A204.1 (cell line): ENCODE measurements around the gene ARHGEF4.
"Not testable (repeated sequence)": the region's sequence is repeated elsewhere in the genome, so short reads cannot be mapped to it uniquely, and the experiment has no call there.

Experiments
- FAIRE-seq: peaks from 2 replicates; lab custom pipeline; 2012; peaks lifted over from hg19 to GRCh38; lab: Jason Lieb, UNC

The ARHGEF4 gene

DNA sequence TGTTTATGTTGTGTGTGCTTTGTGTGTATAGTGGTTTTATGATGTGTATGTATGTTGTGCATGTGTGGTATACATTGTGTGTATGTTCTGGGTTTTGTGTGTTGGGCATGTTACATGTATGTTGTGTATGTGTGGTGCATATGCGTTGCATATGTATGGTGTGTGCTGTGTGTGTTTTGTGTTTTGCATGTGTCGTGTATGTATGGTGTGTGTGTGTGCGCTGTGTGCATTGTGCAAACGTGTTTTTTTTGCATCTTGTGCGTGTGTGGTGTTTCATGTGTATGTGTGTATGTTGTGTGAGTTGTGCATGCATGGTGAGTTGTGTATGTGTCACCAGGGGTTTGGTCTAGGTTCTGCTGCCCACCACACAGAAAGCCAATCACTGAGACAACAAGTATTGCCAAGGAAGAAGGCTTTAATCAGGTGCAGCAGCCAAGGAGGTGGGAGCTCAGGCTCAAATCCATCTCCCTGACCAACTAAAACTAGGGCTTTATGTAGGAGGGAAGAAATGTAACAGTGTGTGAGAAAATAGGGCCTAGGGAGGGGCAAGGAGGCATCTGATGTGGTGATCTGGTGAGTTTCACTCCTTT is 140.8 kb downstream of the ARHGEF4 start:
- no peak for FAIRE-seq

GRCh38 chr2:130981667-130982066 is 145.0 kb downstream of the ARHGEF4 start:
- no peak for FAIRE-seq

DNA sequence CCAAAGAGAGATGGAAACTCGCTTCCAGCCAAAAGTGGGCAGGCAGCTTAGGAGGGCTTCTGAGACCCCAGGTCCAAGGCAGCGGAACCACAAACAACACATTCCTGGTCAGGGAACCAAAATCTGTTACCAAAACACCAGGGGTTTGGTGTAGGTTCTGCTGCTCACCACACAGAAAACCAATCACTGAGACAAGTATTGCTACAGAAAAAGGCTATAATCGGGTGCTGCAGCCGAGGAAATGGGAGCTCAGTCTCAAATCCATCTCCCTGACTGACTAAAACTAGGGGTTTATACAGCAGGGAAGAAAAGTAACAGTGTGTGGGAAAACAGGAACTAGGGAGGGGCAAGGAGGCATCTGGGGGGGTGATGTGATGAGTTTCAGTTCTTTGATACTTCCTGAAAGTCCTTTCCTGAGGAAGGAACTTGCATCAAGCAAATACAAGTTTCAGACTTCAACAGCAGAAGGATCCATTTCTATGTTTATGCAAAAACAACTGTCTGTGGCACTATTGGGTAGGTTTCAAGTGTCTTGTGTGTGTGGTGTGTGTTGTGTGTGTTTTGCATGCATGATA is 148.6 kb downstream of the ARHGEF4 start:
- no peak for FAIRE-seq

DNA sequence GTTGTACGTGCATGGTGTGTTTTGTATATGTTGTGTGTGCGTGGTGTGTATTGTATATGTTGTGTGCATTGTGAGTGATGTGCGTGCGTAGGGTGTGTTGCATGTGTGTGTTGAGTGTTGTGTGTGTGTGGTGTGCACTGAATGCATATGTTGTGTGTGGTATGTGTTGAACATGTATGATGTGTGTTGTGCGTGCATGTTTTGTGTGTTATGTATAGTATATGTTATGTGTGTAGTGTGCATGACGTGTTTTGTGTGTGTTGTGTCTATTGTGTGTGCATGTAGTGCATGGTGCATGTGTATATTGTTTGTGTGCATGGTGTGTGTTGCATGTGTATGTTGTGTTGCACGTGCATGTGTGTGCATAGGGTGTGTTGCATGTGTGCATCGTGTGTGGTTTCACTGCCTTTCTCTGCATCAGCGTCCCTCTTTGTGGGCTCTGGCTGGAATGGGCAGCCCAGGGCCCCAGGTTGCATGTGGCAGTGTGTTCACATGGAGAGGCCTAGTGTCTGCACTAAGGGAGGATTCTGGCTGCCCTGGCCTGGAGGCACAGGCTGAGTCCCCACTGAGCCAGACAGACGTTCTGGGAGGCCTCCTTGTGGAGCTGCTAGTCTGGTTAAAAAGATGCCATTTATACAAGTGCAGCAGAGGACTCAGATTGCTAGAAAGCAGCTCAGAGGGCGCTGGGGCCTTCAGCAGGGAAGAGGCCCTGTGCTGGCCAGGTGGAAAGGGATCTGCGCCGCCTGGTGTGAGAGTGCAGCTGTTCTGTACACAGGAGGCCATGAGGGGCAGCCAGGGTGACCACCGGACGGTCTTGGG is 149.3 kb downstream of the ARHGEF4 start:
- no peak for FAIRE-seq

DNA sequence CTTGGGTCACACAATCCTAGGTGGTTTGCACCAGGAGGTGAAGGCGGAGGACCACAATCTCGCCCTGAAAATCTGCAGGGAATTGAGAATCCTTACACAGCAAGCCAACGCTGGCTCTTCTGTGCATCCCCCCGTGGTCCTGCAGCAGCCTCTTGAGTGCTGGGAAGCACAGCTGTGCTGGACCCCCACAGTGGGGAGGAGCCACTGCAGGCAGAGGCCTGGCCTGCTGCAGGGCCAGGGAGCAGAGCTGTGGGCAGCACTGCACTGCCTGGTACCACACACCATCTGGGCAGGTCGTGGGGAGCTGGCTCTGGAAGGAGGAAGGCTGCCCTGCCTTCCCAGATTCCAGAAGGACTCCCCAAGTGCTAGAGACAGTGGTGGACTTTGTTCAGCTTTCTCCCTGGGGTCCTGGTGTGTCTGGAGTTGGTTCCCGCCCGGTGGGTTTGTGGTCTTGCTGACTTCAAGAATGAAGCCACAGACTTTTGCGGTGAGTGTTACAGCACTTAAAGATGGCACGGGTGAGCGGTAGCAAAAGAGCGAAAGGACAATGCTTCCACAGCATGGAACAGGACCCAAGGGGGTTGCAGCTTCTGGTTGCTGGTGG is 150.3 kb downstream of the ARHGEF4 start:
- no peak for FAIRE-seq

DNA sequence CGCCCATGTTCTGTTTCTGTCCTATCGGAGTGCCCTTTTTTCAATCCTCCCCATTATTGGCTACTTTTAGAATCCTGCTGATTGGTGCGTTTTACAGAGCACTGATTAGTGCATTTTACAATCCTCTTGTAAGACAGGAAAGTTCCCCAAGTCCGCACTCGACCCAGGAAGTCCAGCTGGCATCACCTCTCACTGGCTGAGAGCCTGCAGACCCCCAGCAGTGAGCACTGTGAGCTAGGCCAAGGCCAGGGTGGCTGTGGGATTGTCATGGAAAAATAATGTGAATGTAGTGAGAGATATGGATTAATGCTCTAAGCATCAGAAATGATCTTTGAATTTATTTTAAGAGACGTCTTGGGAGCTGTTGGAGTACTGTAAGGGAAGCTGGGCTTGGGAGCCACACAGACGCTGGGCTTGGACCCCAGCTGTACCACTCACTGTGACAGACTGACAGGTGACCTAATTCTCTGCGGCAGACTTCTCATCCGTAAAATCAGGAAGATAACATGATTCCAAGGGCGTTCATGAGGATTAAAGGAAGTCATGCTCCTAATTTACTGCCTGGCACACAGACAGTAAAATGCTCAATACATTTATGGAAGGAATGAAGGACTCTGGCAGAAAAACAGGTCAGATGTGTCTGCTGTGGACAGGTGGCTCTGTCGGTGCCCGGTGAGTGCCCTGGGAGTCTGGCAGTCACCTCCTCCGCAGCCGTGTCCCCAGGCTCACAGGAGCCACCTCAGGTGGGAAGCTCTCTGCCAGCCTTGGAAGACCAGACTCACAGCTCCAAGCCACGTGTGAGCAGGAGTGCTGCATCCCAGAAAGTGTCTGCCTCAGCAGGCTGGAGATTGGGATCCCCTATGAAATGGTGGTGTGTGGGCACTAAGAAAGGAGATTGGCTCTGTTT is 151.1 kb downstream of the ARHGEF4 start:
- FAIRE-seq = no peak

- not testable (repeated sequence) for FAIRE-seq
These were observed 154.7 kb downstream of the ARHGEF4 start for GRCh38 chr2:130991446-130991845.

- not testable (repeated sequence) for FAIRE-seq
These were observed 155.3 kb downstream of the ARHGEF4 start for GRCh38 chr2:130992003-130992402.

DNA sequence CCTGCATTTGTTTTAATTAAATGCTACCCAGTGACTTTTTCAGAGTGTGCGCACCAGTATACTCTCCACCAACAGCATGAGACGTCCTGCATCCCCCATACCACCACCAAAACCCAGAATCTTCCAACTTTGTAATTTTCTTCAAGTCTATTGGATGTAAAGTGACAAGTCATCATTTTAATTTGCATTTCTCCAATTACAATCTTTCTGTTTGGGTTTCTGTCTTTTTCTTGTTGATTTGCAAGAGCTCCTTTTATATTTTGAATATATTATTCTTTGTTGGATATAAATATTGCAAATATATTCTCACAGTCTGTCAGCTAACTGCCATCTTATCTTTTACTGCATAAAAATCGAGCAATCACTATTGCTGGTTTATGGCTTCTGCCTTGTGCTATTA is 160.0 kb downstream of the ARHGEF4 start:
- FAIRE-seq = no peak

DNA sequence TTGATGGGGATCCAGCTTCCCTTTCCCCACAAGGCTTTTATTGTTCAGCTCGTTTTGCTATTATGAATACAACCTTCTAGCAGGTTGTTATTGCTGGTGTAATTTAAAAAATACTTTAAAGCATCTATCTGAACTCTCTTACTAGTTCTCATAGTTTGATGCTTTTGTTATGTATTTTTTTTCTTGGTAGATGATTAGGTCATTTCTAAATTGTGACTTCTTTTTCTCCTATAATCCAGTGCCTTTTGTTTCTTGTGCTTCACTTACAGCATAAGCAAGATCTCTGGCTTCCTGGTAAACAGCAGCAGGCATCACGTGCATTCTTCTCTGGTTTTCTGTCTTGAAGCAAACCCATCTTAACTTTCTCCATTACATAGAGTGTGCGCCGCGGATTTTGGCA is 160.5 kb downstream of the ARHGEF4 start:
- no peak for FAIRE-seq

DNA sequence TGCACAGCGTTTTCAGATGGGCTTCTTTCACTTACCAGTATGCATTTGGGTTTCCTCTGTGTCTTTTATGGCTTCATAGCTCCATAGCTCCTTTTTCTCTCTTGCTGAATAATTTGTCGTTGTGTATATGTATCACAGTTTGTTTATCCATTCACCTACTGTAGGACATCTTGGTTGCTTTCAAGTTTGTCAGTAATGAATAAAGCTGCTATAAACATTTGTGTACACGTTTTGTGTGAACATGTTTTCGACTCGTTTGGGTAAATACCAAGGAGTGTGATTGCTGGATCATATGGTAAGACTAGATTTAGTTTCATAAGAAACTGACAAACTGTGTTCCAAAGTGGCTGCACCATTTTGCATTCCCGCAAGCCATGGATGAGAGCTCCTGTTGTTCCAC is 161.8 kb downstream of the ARHGEF4 start:
- FAIRE-seq = no peak

DNA sequence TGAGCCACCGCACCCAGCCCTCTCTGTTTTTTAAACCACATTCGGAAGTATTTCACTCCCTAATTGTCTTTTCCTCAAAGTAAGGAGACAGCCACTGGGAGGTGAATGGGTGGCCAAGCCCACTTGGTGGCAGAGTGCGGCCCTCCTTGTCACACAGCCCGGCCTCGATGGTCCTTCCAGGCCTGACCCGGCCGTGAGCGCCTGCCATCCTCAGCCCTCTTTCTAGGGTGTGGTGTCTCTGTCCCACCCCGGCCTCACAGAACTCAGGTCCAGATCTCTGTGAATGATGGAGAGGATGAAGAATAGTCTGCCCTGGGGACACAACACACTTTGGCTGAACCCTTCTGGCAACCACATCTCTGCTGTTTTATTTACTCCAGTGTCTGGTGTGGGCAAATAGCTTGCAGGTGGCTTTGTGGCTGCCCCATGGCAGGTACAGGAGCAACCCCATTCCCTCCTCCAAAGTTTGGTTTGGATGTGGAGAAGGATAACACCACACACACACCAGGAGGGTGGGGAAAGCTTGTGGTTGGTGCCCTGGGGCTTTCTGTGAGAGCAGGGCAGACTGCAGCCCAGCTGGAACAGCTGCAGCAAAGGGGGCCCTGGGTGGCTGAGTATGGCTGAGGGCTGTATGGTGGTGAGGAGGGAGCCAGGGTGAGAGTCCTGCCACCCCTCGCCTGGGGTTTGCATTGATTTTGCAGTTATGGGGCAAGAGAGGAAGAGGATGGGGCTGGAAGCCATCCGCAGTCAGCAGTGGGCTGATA is 167.9 kb downstream of the ARHGEF4 start:
- no peak for FAIRE-seq

- no peak for FAIRE-seq
These were observed 168.7 kb downstream of the ARHGEF4 start for GRCh38 chr2:131005216-131005935.

GRCh38 chr2:131006561-131006960 is 169.8 kb downstream of the ARHGEF4 start:
- FAIRE-seq = no peak

DNA sequence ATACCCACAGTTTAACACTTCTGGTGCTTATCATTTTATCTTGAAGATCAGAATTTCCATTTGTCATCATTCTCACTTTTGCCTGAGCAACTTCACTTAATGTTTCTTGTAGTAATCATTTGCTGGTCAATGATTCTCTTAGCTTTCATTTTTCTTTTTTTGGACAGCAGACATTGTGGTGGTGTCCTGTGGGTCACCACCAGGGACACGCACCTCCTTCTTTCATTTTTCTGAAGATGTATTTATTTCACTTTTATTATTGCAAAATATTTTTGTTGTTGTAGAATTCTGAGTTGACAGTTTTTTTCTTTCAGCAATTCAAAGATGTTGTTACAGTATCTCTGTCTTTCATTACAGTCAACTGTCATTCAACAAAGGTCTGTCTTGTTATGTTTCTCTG is 172.3 kb downstream of the ARHGEF4 start:
- FAIRE-seq = no peak

DNA sequence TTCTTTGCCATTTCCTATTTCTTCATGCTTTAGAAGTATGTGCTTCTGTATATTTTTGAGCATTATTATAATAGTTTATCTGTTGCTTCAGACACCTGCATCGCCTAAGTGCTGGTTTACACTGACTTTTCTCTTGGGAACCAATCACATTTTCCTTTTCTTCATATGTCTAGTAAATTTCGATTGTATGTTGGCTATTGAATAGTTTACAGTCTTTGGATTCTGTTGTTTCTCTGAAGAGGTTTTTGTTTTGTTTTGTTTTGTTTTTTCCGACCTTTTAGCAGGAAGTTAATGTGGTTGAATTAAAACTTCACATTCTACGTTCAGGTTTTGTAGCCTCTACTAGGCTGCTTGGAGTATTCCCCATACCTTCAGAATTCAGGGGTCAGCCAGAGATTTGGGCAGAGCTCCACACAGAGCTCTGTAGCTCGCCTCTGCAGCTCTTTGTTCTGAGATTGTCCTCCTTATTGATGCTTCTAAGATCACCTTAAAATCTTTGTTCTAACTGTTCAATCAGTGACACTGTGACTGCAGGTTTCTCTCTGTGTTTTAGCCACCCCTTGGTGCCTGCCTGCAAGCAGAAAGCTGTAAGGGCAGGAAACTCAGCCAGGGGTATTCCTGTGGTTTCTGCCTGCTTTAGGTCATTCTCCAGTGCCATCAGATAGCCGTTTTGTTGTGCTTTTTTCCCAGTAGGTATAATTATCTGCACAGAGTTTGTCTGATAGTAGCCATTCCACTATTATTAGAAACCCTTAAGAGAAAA is 173.2 kb downstream of the ARHGEF4 start:
- FAIRE-seq = no peak

DNA sequence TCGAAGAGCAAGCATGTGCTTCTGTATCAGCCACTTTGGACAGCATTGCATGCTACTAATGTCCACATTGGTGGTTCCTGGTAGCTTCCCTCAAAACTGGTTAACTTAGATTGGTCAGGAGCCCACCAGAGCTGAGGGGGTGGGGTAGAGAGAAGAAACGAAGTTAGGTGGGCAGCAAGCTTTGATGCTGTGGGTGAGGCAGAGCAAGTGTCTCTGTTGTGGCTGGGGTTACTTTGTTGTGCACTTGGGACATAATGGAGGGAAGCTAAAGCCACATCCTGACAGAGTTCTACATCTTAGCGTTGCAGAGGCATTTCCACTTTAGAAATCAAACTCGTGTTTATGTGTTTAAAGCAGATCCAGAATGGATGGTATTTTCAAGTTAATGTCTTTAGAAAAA is 173.9 kb downstream of the ARHGEF4 start:
- no peak for FAIRE-seq

DNA sequence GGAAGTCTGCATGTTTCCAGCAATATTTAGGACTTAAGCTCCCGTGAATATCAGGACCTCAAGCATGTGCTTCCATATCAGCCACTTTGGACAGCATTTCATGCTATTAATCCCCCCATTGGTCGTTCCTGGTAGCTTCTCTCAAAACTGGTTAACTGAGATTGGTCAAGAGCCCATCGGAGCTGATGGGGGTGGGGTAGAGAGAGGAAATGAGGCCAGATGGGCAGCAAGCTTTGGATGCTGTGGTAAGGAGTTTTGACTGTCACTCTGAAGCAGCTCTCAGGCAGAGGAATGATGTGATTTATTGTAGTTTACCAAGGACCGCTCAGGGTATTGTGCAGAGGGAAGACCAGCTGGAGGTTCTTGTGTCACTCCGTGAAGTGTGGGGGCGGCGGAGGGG is 174.8 kb downstream of the ARHGEF4 start:
- FAIRE-seq = no peak

- no peak for FAIRE-seq
These were observed 177.4 kb downstream of the ARHGEF4 start for GRCh38 chr2:131014141-131014540.

- no peak for FAIRE-seq
These were observed 179.1 kb downstream of the ARHGEF4 start for GRCh38 chr2:131015764-131016163.
